C4-2B (cell line): ENCODE results near the gene ZFP3.

Experiments
- H3K27ac ChIP-seq: fragments of 450-650 bp; 2 replicates; pipeline ENCODE4 v1.5.1; 2017
- ZFX ChIP-seq: fragments of 450-650 bp; IDR thresholded peaks from 2 replicates; pipeline ENCODE4 v1.6.1; 2017
- TF ChIP-seq, protein P1 (sequence below): fragments of 450-650 bp; conservative IDR thresholded peaks from 2 replicates; pipeline ENCODE4 v1.5.1; 2017; ENCODE audit warnings: mild to moderate bottlenecking

Gene ZFP3

GRCh38 chr17:5035315-5035714 is 43.0 kb upstream of the ZFP3 start, which contains the start of gene SLC52A1:
Gene SLC52A1, minus strand, starts transcription at chr17:5035426. Its CDS starts 820 bp downstream, at chr17:5034606.
- no peak within 1 kb of the TSS for H3K27ac ChIP-seq
- TF ChIP-seq ZFX: no peak
- TF ChIP-seq, protein P1, sequence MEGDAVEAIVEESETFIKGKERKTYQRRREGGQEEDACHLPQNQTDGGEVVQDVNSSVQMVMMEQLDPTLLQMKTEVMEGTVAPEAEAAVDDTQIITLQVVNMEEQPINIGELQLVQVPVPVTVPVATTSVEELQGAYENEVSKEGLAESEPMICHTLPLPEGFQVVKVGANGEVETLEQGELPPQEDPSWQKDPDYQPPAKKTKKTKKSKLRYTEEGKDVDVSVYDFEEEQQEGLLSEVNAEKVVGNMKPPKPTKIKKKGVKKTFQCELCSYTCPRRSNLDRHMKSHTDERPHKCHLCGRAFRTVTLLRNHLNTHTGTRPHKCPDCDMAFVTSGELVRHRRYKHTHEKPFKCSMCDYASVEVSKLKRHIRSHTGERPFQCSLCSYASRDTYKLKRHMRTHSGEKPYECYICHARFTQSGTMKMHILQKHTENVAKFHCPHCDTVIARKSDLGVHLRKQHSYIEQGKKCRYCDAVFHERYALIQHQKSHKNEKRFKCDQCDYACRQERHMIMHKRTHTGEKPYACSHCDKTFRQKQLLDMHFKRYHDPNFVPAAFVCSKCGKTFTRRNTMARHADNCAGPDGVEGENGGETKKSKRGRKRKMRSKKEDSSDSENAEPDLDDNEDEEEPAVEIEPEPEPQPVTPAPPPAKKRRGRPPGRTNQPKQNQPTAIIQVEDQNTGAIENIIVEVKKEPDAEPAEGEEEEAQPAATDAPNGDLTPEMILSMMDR: no peak

DNA sequence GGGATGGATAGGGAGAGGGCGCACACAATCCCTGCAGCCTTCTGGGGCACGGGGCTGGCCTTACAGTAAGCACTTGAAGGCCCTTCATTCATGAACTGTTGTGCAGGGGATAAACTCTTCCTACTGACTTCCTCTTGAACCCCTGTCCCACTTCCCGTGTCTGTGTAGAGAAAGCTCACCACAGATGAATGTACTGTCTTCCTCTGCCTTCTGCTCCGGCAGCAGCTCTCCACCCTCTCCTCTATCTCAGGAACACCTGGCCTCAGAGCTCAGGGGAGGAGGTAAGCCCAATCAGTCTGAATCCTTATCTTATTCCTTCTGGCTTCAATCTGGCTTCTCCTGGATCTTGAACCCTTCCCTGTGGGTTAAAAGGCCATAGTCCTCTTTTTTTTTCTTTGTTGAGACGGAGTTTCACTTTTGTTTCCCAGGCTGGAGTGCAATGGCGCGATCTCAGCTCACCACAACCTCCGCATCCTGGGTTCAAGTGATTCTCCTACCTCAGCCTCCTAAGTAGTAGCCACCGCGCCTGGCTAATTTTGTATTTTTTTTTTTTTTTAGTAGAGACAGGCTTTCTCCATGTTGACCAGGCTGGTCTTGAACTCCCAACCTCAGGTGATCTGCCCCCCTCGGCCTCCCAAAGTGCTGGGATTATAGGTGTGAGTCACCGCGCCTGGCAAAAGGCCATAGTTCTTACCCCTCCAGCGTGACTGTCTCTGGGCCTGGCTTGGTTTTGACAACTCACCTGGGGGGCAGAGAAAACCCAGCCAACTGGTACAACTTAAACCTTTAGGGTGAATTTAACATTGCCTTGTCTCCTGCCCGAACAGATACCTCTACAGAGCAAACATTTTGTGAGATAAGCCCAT is 35.9 kb upstream of the ZFP3 start:
- no peak overlapping the region for H3K27ac ChIP-seq
- TF ChIP-seq ZFX: no peak
- TF ChIP-seq, protein P1: no peak

DNA sequence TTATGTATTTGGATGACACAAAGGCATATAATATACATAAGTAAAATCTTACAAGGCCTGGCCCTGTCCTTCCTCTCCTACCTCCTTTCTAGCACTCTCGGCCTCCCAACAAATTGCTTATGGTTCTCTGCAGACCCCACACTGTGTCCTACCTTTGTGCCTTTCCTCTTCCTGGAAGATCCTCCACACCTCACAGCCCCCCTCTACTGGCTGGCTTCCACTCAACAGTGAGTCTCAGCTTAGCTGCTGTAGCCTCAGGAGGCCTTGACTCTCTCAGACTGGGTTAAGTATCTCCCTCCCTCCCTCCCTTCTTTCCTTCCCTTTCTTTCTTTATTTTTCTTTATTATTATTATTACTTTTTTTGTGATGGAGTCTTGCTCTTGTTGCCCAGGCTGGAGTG is 34.7 kb upstream of the ZFP3 start:
- H3K27ac ChIP-seq: no peak overlapping the region
- TF ChIP-seq, protein P1: no peak
- TF ChIP-seq ZFX: no peak

DNA sequence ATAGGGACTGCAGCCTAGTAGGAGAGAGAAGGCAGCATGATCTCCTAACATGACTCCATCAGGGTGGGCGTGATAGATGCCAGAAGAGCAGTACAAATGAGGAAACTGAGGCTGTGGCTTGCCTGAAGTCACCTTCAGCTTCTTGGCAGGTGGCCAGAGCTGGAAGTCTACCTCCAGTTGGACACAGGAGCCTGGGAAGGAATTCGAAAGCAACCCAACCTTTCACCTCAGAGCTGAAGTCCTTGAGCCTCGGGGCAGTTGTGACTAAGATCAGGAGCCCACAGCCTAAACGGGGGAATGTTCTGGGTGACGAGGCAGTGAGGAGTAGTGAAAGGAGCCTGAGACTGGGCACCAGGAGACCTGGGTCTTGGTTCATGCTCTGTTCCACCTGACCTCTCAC is 33.6 kb upstream of the ZFP3 start:
- H3K27ac ChIP-seq: no peak overlapping the region
- TF ChIP-seq, protein P1: no peak
- no peak for TF ChIP-seq ZFX

DNA sequence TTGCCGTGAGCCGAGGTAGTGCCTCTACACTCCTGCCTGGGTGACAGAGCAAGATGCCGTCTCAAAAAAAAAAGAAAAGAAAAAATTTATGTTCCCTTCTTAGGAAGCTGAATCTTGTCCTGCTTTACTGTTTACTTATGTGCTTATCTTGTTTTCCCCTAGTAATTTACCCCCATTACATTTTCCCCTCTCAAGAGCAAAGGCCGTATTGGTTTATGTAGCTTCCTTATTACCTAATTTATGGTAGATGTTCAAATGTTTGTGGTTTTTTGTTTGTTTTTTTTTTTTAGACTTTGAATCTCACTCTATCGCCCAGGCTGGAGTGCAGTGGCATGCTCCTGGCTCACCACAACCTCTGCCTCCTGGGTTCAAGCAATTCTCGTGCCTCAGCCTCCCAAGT is 32.8 kb upstream of the ZFP3 start:
- H3K27ac ChIP-seq: no peak overlapping the region
- no peak for TF ChIP-seq ZFX
- TF ChIP-seq, protein P1: no peak

DNA sequence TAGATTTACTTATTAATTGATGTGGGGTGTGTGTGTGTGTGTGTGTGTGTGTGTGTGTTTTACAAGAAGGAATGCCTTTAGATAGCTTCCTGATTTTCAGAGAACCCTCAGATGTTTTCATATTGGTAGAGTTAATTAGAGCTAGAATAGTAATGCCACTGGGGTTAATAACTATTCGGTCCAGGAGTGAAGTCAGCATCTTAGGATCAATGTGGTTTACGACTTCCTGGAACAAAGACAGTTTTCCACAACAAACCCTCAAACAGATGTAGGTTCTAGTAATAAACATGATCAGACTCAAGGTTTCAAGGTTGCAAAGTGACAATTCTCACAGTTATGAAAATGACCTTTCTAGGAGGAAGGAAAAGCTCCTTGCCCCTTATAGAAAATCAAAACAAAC is 30.8 kb upstream of the ZFP3 start:
- TF ChIP-seq, protein P1: no peak
- TF ChIP-seq ZFX: no peak

DNA sequence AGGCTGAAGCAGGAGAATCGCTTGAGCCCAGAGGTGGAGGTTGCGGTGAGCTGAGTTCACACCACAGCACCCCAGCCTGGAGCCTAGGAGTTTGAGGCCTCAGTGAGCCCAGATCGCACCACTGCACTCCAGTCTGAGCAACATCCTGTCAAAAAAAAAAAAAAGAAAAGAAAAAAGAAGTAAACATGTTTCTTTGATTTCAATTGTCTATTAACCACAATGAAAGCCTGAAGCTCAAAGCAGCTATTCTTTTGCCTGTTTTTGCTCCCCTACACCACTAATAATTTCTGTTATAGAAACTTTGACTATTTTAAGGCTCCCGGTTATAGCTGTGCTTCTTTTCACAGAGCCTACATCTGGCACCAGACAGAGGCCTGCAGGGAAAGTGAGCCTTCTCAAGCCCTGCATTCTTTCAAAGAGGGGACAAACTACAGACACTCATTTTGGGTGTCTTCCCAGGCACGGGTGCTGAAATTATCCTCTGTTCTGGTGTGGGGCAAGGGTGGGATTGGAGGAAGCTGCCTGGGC is 28.9 kb upstream of the ZFP3 start:
- no peak for TF ChIP-seq ZFX
- TF ChIP-seq, protein P1: no peak
- no peak overlapping the region for H3K27ac ChIP-seq

More for the DNA sequence above, 30.8 kb upstream of the ZFP3 start:
- H3K27ac ChIP-seq: no peak overlapping the region
